Right lobe of liver (tissue), 4 donors: ENCODE results near the gene TJP2.

Experiments
- POLR2A ChIP-seq: fragments of 450-650 bp; IDR thresholded peaks from one replicate; pipeline ENCODE4 v1.6.1; 2017; ENCODE audit warnings: antibody characterized with exemption, mild to moderate bottlenecking
- TF ChIP-seq, protein P1 (sequence below), 4 donors: fragments of 200-600 bp in 3 of 4; fragments of 450-650 bp in 1 of 4; IDR thresholded peaks; one replicate each; pipeline versions ENCODE4 v1.5.1 to v1.8.0; 2016 to 2022; ENCODE audit warnings: antibody characterized with exemption in 4 of 4, mild to moderate bottlenecking in 2 of 4
- donor health status: DM: no; HTN: no; CAD: no.
- donor health status: DM: no; HTN: no; CAD: no.
- donor health status: DM: no; HTN: yes; CAD: no.

- TF ChIP-seq, protein P1, sequence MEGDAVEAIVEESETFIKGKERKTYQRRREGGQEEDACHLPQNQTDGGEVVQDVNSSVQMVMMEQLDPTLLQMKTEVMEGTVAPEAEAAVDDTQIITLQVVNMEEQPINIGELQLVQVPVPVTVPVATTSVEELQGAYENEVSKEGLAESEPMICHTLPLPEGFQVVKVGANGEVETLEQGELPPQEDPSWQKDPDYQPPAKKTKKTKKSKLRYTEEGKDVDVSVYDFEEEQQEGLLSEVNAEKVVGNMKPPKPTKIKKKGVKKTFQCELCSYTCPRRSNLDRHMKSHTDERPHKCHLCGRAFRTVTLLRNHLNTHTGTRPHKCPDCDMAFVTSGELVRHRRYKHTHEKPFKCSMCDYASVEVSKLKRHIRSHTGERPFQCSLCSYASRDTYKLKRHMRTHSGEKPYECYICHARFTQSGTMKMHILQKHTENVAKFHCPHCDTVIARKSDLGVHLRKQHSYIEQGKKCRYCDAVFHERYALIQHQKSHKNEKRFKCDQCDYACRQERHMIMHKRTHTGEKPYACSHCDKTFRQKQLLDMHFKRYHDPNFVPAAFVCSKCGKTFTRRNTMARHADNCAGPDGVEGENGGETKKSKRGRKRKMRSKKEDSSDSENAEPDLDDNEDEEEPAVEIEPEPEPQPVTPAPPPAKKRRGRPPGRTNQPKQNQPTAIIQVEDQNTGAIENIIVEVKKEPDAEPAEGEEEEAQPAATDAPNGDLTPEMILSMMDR (IDR thresholded peaks at IDR 0.05): no peak
- no peak for TF ChIP-seq POLR2A
Measured at GRCh38 chr9:69171517-69171916, 2.6 kb upstream of the TJP2 start.
